Measurements from ENCODE around the gene LIX1. TPM values are rescaled to one million over a fixed set of nuclear protein-coding genes. Genes with fewer than 3 reads are reported as not detected.

The LIX1 gene
- total RNA-seq, 2 donors from 2014 or later: 0.97 to 1.0 TPM

- H3K27ac ChIP-seq: no peak overlapping the region
- no peaks in the 10 kb centered on the region for H3K9me3 ChIP-seq
- DNase-seq (ENCODE audit: low spot score): no peak
- no peak overlapping the region for H3K4me3 ChIP-seq
- TF ChIP-seq POLR2A (IDR thresholded peaks at IDR 0.05) (no peak), POLR2AphosphoS5 (IDR thresholded peaks at IDR 0.05) (no peak), CTCF (IDR thresholded peaks at IDR 0.05) (no peak)
- H3K27me3 ChIP-seq (replicated peaks; ENCODE audit: insufficient read depth): no peaks in the 10 kb centered on the region
- 54% methylated on average over 7 of the region's 7 CpGs for WGBS
- no peaks in the 10 kb centered on the region for H3K36me3 ChIP-seq
- no peaks in the 10 kb centered on the region for H3K4me1 ChIP-seq (replicated peaks)
- intact Hi-C loops (cut with DNase I): loop anchor here (5.0 kb wide), 1 partner anchor 119 kb away; no protein-coding TSS in a partner anchor
Measured at GRCh38 chr5:97042996-97043395, 99.4 kb downstream of the LIX1 start.

Small RNA genes within 50 kb of the gene (small RNA-seq; reads per million reads assigned to genes)
- 0 reads per million in 2 donors for gene RNU1-73P

Other genes with a start within 250 kb of the LIX1 start
- 10 to 100 TPM; 38.5 to 43.9 TPM for gene LNPEP, start 206.5 kb downstream of the LIX1 start, total RNA-seq
- gene RIOK2, start 40.6 kb upstream of the LIX1 start, total RNA-seq: 10 to 100 TPM; 16.2 to 20.5 TPM

Measured in prostate gland (tissue), 2 donors.